Right cardiac atrium (tissue), 5 donors: ENCODE measurements around the gene TMEM200C. TPM values are rescaled to one million over a fixed set of nuclear protein-coding genes. Genes with fewer than 3 reads are reported as not detected.
A peak's percentile ranks its signal among the peaks of the same experiment; 100 is the strongest.
"Not testable (repeated sequence)": the region's sequence is repeated elsewhere in the genome, so short reads cannot be mapped to it uniquely, and the experiment has no call there.

Source experiments
- ATAC-seq, 2 donors: fragments of 200-7000 bp; cut with Tn5 transposase; one replicate each; pipeline versions ENCODE4 v1.8.0 to v1.9.1; 2020; ENCODE audit warnings: moderate library complexity in 2 of 2, mild to moderate bottlenecking in 1 of 2
- DNase-seq, 3 donors: peaks; one replicate each; pipeline ENCODE4 v3.0.0-alpha.2; 2020
- H3K27ac ChIP-seq: one replicate; pipeline ENCODE4 v1.5.1; 2013; ENCODE audit warnings: mild to moderate bottlenecking, low read length, control low read depth, moderate library complexity
- H3K27me3 ChIP-seq: one replicate; pipeline ENCODE4 v1.6.1; 2013; ENCODE audit not compliant: control insufficient read depth, insufficient read depth
- H3K4me1 ChIP-seq: one replicate; pipeline ENCODE4 v1.6.1; 2013; ENCODE audit warnings: low read length; ENCODE audit not compliant: control insufficient read depth, insufficient read depth
- H3K4me3 ChIP-seq: one replicate; pipeline ENCODE4 v1.5.1; 2013; ENCODE audit warnings: low read length, control low read depth
- H3K9me3 ChIP-seq: one replicate; pipeline ENCODE4 v1.6.1; 2013; ENCODE audit warnings: low read length; ENCODE audit not compliant: control insufficient read depth
- WGBS: extraction: QIAGEN DNeasy Blood & Tissue Kit; methylation state at CpG from one replicate; pipeline ENCODE4 v1.1.7; 2013; 5-methylcytosine and 5-hydroxymethylcytosine counted together
- intact Hi-C, 4 donors: fragments of 100-400 bp; cut with DNase I; formaldehyde crosslinking; loops; one replicate each; pipeline versions ENCODE4 v1.11.0 to v1.14.0; 2022 to 2023
- polyA plus RNA-seq: library from polyadenylated mRNA; stranded (reverse); fragments of 200-250 nt; gene quantifications from one replicate; pipeline ENCODE4 v1.2.3, GENCODE V29; 2013
- total RNA-seq, 4 donors: library from RNA; stranded (reverse); fragmentation: NEBNext Ultra II Directional; extraction: Animal tissue kit (Norgen Biotek cat#: 25700); gene quantifications; one replicate each; pipeline ENCODE4 v1.2.1, GENCODE V29; 2021
- donor health status: healthy with polysubstance abuse.
- donor health status: DM: no; HTN: yes; CAD: no.
- donor health status: DM: no; HTN: no; CAD: no.
- donor health status: DM: no; HTN: yes; CAD: no; lungs with severe emphysema.
- donor health status: DM: yes; HTN: yes; CAD: no.

The TMEM200C gene
- total and polyA plus RNA-seq, 5 donors: 1.1 to 8.4 (median 5.7) TPM

- 30% methylated on average over 1 of the region's 1 CpG for WGBS
- H3K27me3 ChIP-seq: no peaks in the 10 kb centered on the region
- H3K27ac ChIP-seq: no peak overlapping the region
- intact Hi-C loops: loop anchor here in 2 of 4 donors (10.0 kb wide), 3 partner anchors 343 to 1013 kb away; no protein-coding TSS in a partner anchor
- no peak overlapping the region for H3K4me3 ChIP-seq
- no peak for DNase-seq
- no peaks in the 10 kb centered on the region for H3K4me1 ChIP-seq
- ATAC-seq: no peak
- no peaks in the 10 kb centered on the region for H3K9me3 ChIP-seq
Measured at GRCh38 chr18:5871426-5871825, 23.9 kb downstream of the TMEM200C start.

- Histone ChIP-seq H3K27ac (no peak overlapping the region), H3K4me1 (no peaks in the 10 kb centered on the region), H3K4me3 (no peak overlapping the region), H3K27me3 (no peaks in the 10 kb centered on the region), H3K9me3 (no peaks in the 10 kb centered on the region)
- peak; percentile 91 to 93 for ATAC-seq
- intact Hi-C loops: no loop called here
- 43% methylated on average over 13 of the region's 13 CpGs for WGBS
- DNase-seq: peak; percentile 65 to 71 (median 70)
Measured at GRCh38 chr18:5868218-5868854, 27.0 kb downstream of the TMEM200C start.

GRCh38 chr18:5865521-5865920 lies 29.8 kb downstream of the TMEM200C start:
- Histone ChIP-seq H3K4me3 (no peak overlapping the region), H3K9me3 (no peaks in the 10 kb centered on the region), H3K4me1 (no peaks in the 10 kb centered on the region), H3K27ac (no peak overlapping the region), H3K27me3 (no peaks in the 10 kb centered on the region)
- DNase-seq (no peak), ATAC-seq (no peak)
- WGBS: 94% methylated on average over 1 of the region's 1 CpG
- intact Hi-C loops: no loop called here

- H3K27me3 ChIP-seq, DNase-seq, H3K4me3 ChIP-seq, H3K4me1 ChIP-seq, H3K9me3 ChIP-seq, ATAC-seq, intact Hi-C loops, H3K27ac ChIP-seq: not testable (repeated sequence)
- 70% methylated on average over 1 of the region's 1 CpG for WGBS
Measured at GRCh38 chr18:5862127-5862526, 33.2 kb downstream of the TMEM200C start.

GRCh38 chr18:5857180-5857579 lies 38.1 kb downstream of the TMEM200C start:
- WGBS: 75% methylated on average over 3 of the region's 3 CpGs

GRCh38 chr18:5853253-5853652 lies 42.1 kb downstream of the TMEM200C start:
- no peak for DNase-seq
- intact Hi-C loops: no loop called here
- H3K9me3 ChIP-seq: no peaks in the 10 kb centered on the region
- WGBS: 67% methylated on average over 5 of the region's 5 CpGs
- no peak overlapping the region for H3K4me3 ChIP-seq
- no peak overlapping the region for H3K27ac ChIP-seq
- no peak for ATAC-seq
- no peaks in the 10 kb centered on the region for H3K4me1 ChIP-seq
- no peaks in the 10 kb centered on the region for H3K27me3 ChIP-seq

More at GRCh38 chr18:5857180-5857579, 38.1 kb downstream of the TMEM200C start:
- no peak overlapping the region for H3K27ac ChIP-seq
- no peaks in the 10 kb centered on the region for H3K9me3 ChIP-seq
- DNase-seq: no peak
- no peak overlapping the region for H3K4me3 ChIP-seq
- H3K4me1 ChIP-seq: no peaks in the 10 kb centered on the region
- no peaks in the 10 kb centered on the region for H3K27me3 ChIP-seq
- intact Hi-C loops: no loop called here
- no peak for ATAC-seq

GRCh38 chr18:5851998-5852397 lies 43.3 kb downstream of the TMEM200C start:
- H3K4me3 ChIP-seq: no peak overlapping the region
- DNase-seq: no peak
- ATAC-seq: no peak
- H3K9me3 ChIP-seq: no peaks in the 10 kb centered on the region
- intact Hi-C loops: no loop called here
- H3K27ac ChIP-seq: no peak overlapping the region
- H3K4me1 ChIP-seq: no peaks in the 10 kb centered on the region
- WGBS: 34% methylated on average over 2 of the region's 2 CpGs
- no peaks in the 10 kb centered on the region for H3K27me3 ChIP-seq

- intact Hi-C loops: loop anchor here in 1 of 4 donors (5.0 kb wide), 1 partner anchor 770 kb away; no protein-coding TSS in a partner anchor
Measured at GRCh38 chr18:5842653-5843052, 52.7 kb downstream of the TMEM200C start.

GRCh38 chr18:5841518-5841917 lies 53.8 kb downstream of the TMEM200C start:
- intact Hi-C loops: loop anchor here in 1 of 4 donors (5.0 kb wide), 1 partner anchor 769 kb away; no protein-coding TSS in a partner anchor
- 35% methylated on average over 2 of the region's 2 CpGs for WGBS
- Histone ChIP-seq H3K4me3 (no peak overlapping the region), H3K4me1 (no peaks in the 10 kb centered on the region), H3K27me3 (no peaks in the 10 kb centered on the region), H3K27ac (no peak overlapping the region), H3K9me3 (no peaks in the 10 kb centered on the region)
- no peak for DNase-seq
- ATAC-seq: no peak

More at GRCh38 chr18:5842653-5843052, 52.7 kb downstream of the TMEM200C start:
- WGBS: 64% methylated on average over 3 of the region's 3 CpGs
- H3K4me3 ChIP-seq: no peak overlapping the region
- H3K9me3 ChIP-seq: no peaks in the 10 kb centered on the region
- DNase-seq: no peak
- ATAC-seq: no peak
- no peaks in the 10 kb centered on the region for H3K4me1 ChIP-seq
- H3K27me3 ChIP-seq: no peaks in the 10 kb centered on the region
- no peak overlapping the region for H3K27ac ChIP-seq

GRCh38 chr18:5840547-5840946 lies 54.8 kb downstream of the TMEM200C start:
- Histone ChIP-seq H3K27ac (no peak overlapping the region), H3K9me3 (no peaks in the 10 kb centered on the region), H3K27me3 (no peaks in the 10 kb centered on the region), H3K4me1 (no peaks in the 10 kb centered on the region), H3K4me3 (no peak overlapping the region)
- ATAC-seq (no peak), DNase-seq (no peak)
- WGBS: 80% methylated on average over 4 of the region's 4 CpGs
- intact Hi-C loops: loop anchor here in 1 of 4 donors (5.0 kb wide), 1 partner anchor 768 kb away; no protein-coding TSS in a partner anchor

- Histone ChIP-seq H3K9me3 (no peaks in the 10 kb centered on the region), H3K4me3 (no peak overlapping the region), H3K27me3 (no peaks in the 10 kb centered on the region), H3K27ac (no peak overlapping the region), H3K4me1 (no peaks in the 10 kb centered on the region)
- DNase-seq (no peak), ATAC-seq (no peak)
- intact Hi-C loops: loop anchor here in 1 of 4 donors (5.0 kb wide), 1 partner anchor 768 kb away; no protein-coding TSS in a partner anchor
- WGBS: 76% methylated on average over 2 of the region's 2 CpGs
Measured at GRCh38 chr18:5840025-5840424, 55.3 kb downstream of the TMEM200C start.
